OCI-LY1 (cell line): ENCODE data around the gene WNT6.

Experiments used
- H2AFZ ChIP-seq: fragments of 200-600 bp; sonication (generic), shearing (Covaris generic); 2 replicates; pipeline ENCODE4 v1.6.0; 2014; ENCODE audit warnings: antibody characterized with exemption, mild to moderate bottlenecking, low read length
- H3F3A ChIP-seq: fragments of 200-600 bp; sonication (generic), shearing (Covaris generic); 2 replicates; pipeline ENCODE4 v1.6.0; 2014; ENCODE audit warnings: mild to moderate bottlenecking, antibody characterized with exemption, low read length, moderate library complexity; ENCODE audit not compliant: insufficient read depth
- H3K27ac ChIP-seq: fragments of 200-600 bp; sonication (generic); 2 replicates; pipeline ENCODE4 v1.5.1; 2014; ENCODE audit warnings: low read length, mixed run types, mild to moderate bottlenecking, low read depth; ENCODE audit not compliant: poor library complexity, severe bottlenecking
- H3K27me3 ChIP-seq: fragments of 200-600 bp; sonication (generic); 2 replicates; pipeline ENCODE4 v1.6.0; 2014; ENCODE audit warnings: antibody characterized with exemption, mild to moderate bottlenecking, low read length, moderate library complexity; ENCODE audit not compliant: insufficient read depth
- H3K36me3 ChIP-seq: fragments of 200-600 bp; sonication (generic); 2 replicates; pipeline ENCODE4 v1.6.1; 2014; ENCODE audit warnings: mild to moderate bottlenecking, antibody characterized with exemption, low read length, moderate library complexity, mixed read lengths; ENCODE audit not compliant: insufficient read depth
- H3K4me1 ChIP-seq: fragments of 200-600 bp; sonication (generic); 2 replicates; pipeline ENCODE4 v1.5.1; 2014; ENCODE audit warnings: mild to moderate bottlenecking, low read length, moderate library complexity; ENCODE audit not compliant: insufficient read depth, severe bottlenecking
- H3K4me2 ChIP-seq: fragments of 200-600 bp; sonication (generic), shearing (Covaris generic); 2 replicates; pipeline ENCODE4 v1.6.1; 2014; ENCODE audit warnings: low read length
- H3K4me3 ChIP-seq: fragments of 200-600 bp; sonication (generic); 2 replicates; pipeline ENCODE4 v1.5.1; 2014; ENCODE audit warnings: low read length, low read depth, mild to moderate bottlenecking, mixed read lengths; ENCODE audit not compliant: poor library complexity, severe bottlenecking
- H3K79me2 ChIP-seq: fragments of 200-600 bp; shearing (Covaris generic); 2 replicates; pipeline ENCODE4 v1.6.1; 2016; ENCODE audit warnings: mixed run types, low read length, mixed read lengths; ENCODE audit not compliant: insufficient read depth
- H3K9ac ChIP-seq: fragments of 200-600 bp; sonication (generic), shearing (Covaris generic); 2 replicates; pipeline ENCODE4 v1.6.1; 2014; ENCODE audit warnings: mild to moderate bottlenecking, low read length, mixed read lengths
- H3K9me2 ChIP-seq: fragments of 200-600 bp; sonication (generic), shearing (Covaris generic); 2 replicates; pipeline ENCODE4 v1.6.1; 2014; ENCODE audit warnings: low read depth, mild to moderate bottlenecking, low read length, mixed read lengths
- H3K9me3 ChIP-seq: fragments of 200-600 bp; shearing (Covaris generic); 2 replicates; pipeline ENCODE4 v1.6.1; 2014; ENCODE audit warnings: low read length, mixed read lengths
- H4K20me1 ChIP-seq: fragments of 200-600 bp; sonication (generic), shearing (Covaris generic); 2 replicates; pipeline ENCODE4 v1.6.0; 2016; ENCODE audit warnings: mild to moderate bottlenecking, low read length; ENCODE audit not compliant: insufficient read depth
- CTCF ChIP-seq: fragments of 200-600 bp; sonication (generic), shearing (Covaris generic); IDR thresholded peaks from 2 replicates; pipeline ENCODE4 v1.5.1; 2017; ENCODE audit warnings: mild to moderate bottlenecking, antibody characterized with exemption, low read length, moderate library complexity, mixed read lengths
- EZH2 ChIP-seq: fragments of 200-600 bp; sonication (generic), shearing (Covaris generic); IDR thresholded peaks from 2 replicates; pipeline ENCODE4 v1.8.0; 2017; ENCODE audit warnings: borderline replicate concordance, mixed run types, mild to moderate bottlenecking, antibody characterized with exemption, low read length, moderate library complexity, mixed read lengths

The WNT6 gene

GRCh38 chr2:218828477-218828778 is 31.2 kb upstream of the WNT6 start:
- Histone ChIP-seq H2AFZ (no peak overlapping the region), H3K27ac (no peak overlapping the region), H4K20me1 (no peaks in the 10 kb centered on the region), H3F3A (no peaks in the 10 kb centered on the region), H3K9ac (no peak overlapping the region), H3K4me1 (no peaks in the 10 kb centered on the region), H3K36me3 (no peaks in the 10 kb centered on the region), H3K4me2 (no peak overlapping the region), H3K4me3 (no peak overlapping the region), H3K79me2 (no peaks in the 10 kb centered on the region), H3K9me2 (no peaks in the 10 kb centered on the region), H3K27me3 (no peaks in the 10 kb centered on the region; the same call in 1 of the 2 replicates), H3K9me3 (no peaks in the 10 kb centered on the region)
- TF ChIP-seq CTCF, result no peak
- TF ChIP-seq EZH2, result no peak

- Histone ChIP-seq H2AFZ (no peak overlapping the region), H3K27ac (no peak overlapping the region), H3K9me2 (no peaks in the 10 kb centered on the region), H3K4me3 (no peak overlapping the region), H3K36me3 (no peaks in the 10 kb centered on the region), H3K4me2 (no peak overlapping the region), H4K20me1 (no peaks in the 10 kb centered on the region), H3K79me2 (no peaks in the 10 kb centered on the region), H3K9me3 (no peaks in the 10 kb centered on the region), H3K9ac (no peak overlapping the region), H3K4me1 (no peaks in the 10 kb centered on the region), H3F3A (no peaks in the 10 kb centered on the region), H3K27me3 (no peaks in the 10 kb centered on the region)
- TF ChIP-seq CTCF (no peak), EZH2 (no peak)
These were observed 29.6 kb upstream of the WNT6 start for GRCh38 chr2:218829868-218830451.

- no peaks in the 10 kb centered on the region for H3K9me3 ChIP-seq
- no peaks in the 10 kb centered on the region for H3K4me1 ChIP-seq
- no peaks in the 10 kb centered on the region for H3F3A ChIP-seq
- H3K36me3 ChIP-seq, result no peaks in the 10 kb centered on the region
- no peaks in the 10 kb centered on the region for H4K20me1 ChIP-seq
- no peaks in the 10 kb centered on the region for H3K9me2 ChIP-seq
- H2AFZ ChIP-seq, result no peak overlapping the region
- H3K4me3 ChIP-seq, result no peak overlapping the region
- TF ChIP-seq EZH2, result no peak
- no peak overlapping the region for H3K9ac ChIP-seq
- no peaks in the 10 kb centered on the region for H3K27me3 ChIP-seq
- no peak overlapping the region for H3K27ac ChIP-seq
- H3K4me2 ChIP-seq, result no peak overlapping the region
- no peaks in the 10 kb centered on the region for H3K79me2 ChIP-seq
These were observed 28.9 kb upstream of the WNT6 start for GRCh38 chr2:218830526-218831306.
